SU-DHL-6 (cell line): ENCODE measurements around the gene LRRTM2.

Source experiments
- H2AFZ ChIP-seq: fragments of 200-600 bp; sonication (generic); 2 replicates; pipeline ENCODE4 v1.6.1; 2014; ENCODE audit warnings: low read depth, mild to moderate bottlenecking, moderate library complexity, mixed read lengths, antibody characterized with exemption, low read length; ENCODE audit not compliant: severe bottlenecking
- H3F3A ChIP-seq: fragments of 200-600 bp; shearing (Covaris generic); 2 replicates; pipeline ENCODE4 v1.6.0; 2016; ENCODE audit warnings: antibody characterized with exemption, mild to moderate bottlenecking; ENCODE audit not compliant: insufficient read depth
- H3K27ac ChIP-seq: fragments of 200-600 bp; sonication (generic); 2 replicates; pipeline ENCODE4 v1.5.1; 2016; ENCODE audit warnings: low read depth, mild to moderate bottlenecking, low read length, moderate library complexity, mixed read lengths
- H3K27me3 ChIP-seq: fragments of 200-600 bp; sonication (generic), shearing (Covaris generic); 2 replicates; pipeline ENCODE4 v1.6.0; 2014; ENCODE audit warnings: mild to moderate bottlenecking, low read length
- H3K36me3 ChIP-seq: fragments of 200-600 bp; sonication (generic); 2 replicates; pipeline ENCODE4 v1.6.1; 2014; ENCODE audit warnings: mild to moderate bottlenecking, low read length, mixed read lengths
- H3K4me2 ChIP-seq: fragments of 300-600, 200-600 bp; shearing (Covaris generic), sonication (generic); 2 replicates; pipeline ENCODE4 v1.6.0; 2014; ENCODE audit warnings: low read length, low read depth, mild to moderate bottlenecking; ENCODE audit not compliant: poor library complexity, severe bottlenecking
- H3K4me3 ChIP-seq: fragments of 200-600 bp; sonication (generic); 2 replicates; pipeline ENCODE4 v1.5.1; 2014; ENCODE audit warnings: antibody characterized with exemption, low read length, mild to moderate bottlenecking, mixed read lengths; ENCODE audit not compliant: insufficient read depth, poor library complexity, severe bottlenecking
- H3K79me2 ChIP-seq: fragments of 200-600 bp; sonication (generic); 2 replicates; pipeline ENCODE4 v1.6.1; 2014; ENCODE audit warnings: mild to moderate bottlenecking, low read length, moderate library complexity; ENCODE audit not compliant: insufficient read depth
- H3K9ac ChIP-seq: fragments of 200-600 bp; sonication (generic); 2 replicates; pipeline ENCODE4 v1.7.0; 2014; ENCODE audit warnings: mild to moderate bottlenecking, low read length
- H3K9me2 ChIP-seq: fragments of 200-600 bp; sonication (generic); replicated peaks from 2 replicates; pipeline ENCODE4 v1.6.1; 2014; ENCODE audit warnings: low read length; ENCODE audit not compliant: insufficient read depth
- H3K9me3 ChIP-seq: fragments of 200-600 bp; sonication (generic); 2 replicates; pipeline ENCODE4 v1.6.1; 2014; ENCODE audit warnings: low read length, mixed read lengths; ENCODE audit not compliant: insufficient read depth
- H4K20me1 ChIP-seq: fragments of 200-600 bp; sonication (generic); 2 replicates; pipeline ENCODE4 v1.6.1; 2014; ENCODE audit warnings: low read depth, mild to moderate bottlenecking, antibody characterized with exemption, low read length, moderate library complexity, mixed read lengths
- EZH2phosphoT487 ChIP-seq: fragments of 200-600 bp; sonication (generic), shearing (Covaris generic); conservative IDR thresholded peaks from 2 replicates; pipeline ENCODE4 v1.6.1; 2018; ENCODE audit warnings: mild to moderate bottlenecking, antibody characterized with exemption, low read length, moderate library complexity, mixed read lengths
- TF ChIP-seq, protein P1 (sequence below): fragments of 200-600 bp; sonication (generic); IDR thresholded peaks from one replicate; pipeline ENCODE4 v1.5.1; 2017; ENCODE audit warnings: antibody characterized with exemption, mild to moderate bottlenecking, low read length, moderate library complexity; ENCODE audit not compliant: insufficient read depth, poor library complexity, severe bottlenecking

Gene LRRTM2

DNA sequence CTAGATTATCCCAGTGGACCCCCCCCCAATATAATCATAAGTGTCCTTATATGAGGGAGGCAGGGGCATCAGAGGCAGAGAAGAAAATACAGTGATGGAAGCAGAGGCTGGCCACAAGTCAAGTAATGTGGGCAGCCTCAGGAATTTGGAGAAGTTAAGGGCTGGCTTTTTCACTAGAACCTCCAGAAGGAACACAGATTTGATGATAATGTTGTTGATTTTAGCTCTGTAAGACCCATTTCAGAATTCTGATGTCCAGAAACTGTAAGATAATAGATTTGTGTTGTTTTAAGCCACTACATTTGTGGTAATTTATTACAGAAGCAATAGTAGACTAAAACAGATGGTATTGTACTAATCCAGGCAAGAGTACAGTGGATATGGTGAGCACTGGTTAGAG, 36.3 kb upstream of the LRRTM2 start:
- no peaks in the 10 kb centered on the region for H3K9me3 ChIP-seq
- no peak overlapping the region for H2AFZ ChIP-seq
- no peaks in the 10 kb centered on the region for H3K36me3 ChIP-seq
- H3K4me2 ChIP-seq: no peak overlapping the region
- H3K27ac ChIP-seq: no peak overlapping the region
- H4K20me1 ChIP-seq: no peaks in the 10 kb centered on the region
- H3K79me2 ChIP-seq: no peaks in the 10 kb centered on the region
- no peak overlapping the region for H3K9ac ChIP-seq
- H3K4me3 ChIP-seq: no peak overlapping the region
- no peaks in the 10 kb centered on the region for H3K9me2 ChIP-seq
- H3F3A ChIP-seq: no peaks in the 10 kb centered on the region
- TF ChIP-seq, protein P1, sequence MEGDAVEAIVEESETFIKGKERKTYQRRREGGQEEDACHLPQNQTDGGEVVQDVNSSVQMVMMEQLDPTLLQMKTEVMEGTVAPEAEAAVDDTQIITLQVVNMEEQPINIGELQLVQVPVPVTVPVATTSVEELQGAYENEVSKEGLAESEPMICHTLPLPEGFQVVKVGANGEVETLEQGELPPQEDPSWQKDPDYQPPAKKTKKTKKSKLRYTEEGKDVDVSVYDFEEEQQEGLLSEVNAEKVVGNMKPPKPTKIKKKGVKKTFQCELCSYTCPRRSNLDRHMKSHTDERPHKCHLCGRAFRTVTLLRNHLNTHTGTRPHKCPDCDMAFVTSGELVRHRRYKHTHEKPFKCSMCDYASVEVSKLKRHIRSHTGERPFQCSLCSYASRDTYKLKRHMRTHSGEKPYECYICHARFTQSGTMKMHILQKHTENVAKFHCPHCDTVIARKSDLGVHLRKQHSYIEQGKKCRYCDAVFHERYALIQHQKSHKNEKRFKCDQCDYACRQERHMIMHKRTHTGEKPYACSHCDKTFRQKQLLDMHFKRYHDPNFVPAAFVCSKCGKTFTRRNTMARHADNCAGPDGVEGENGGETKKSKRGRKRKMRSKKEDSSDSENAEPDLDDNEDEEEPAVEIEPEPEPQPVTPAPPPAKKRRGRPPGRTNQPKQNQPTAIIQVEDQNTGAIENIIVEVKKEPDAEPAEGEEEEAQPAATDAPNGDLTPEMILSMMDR: no peak
- no peak for TF ChIP-seq EZH2phosphoT487
- H3K27me3 ChIP-seq: no peaks in the 10 kb centered on the region

DNA sequence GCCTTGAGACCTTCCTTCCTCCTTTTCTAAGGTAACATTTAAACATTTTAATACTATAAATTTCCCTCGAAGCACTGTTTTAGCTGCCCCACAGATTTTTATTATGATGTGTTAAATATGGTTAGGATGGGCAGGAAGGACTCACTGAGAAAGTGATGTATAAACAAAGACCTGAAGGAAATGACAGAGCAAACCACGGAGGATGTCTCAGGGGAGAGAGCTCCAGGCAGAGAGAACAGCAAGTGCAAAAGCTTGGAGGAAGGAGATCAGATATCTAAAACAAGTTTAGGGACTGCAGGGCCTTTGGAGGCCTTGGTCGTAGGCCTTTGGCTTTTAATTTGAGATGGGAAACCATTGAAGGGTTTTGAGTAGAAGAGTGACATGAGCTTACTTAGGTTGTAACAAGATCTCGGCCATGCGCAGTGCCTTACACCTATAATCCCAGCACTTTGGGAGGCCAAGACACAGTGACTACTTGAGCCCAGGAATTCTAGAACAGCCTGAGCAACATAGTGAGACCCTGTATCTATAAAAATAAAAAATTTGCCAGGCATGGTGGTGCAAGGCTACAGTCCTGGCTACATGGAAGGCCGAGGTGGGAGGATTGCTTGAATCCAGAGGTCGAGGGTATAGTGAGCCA, 35.5 kb upstream of the LRRTM2 start:
- H2AFZ ChIP-seq: no peak overlapping the region
- no peaks in the 10 kb centered on the region for H3K9me3 ChIP-seq
- H3F3A ChIP-seq: no peaks in the 10 kb centered on the region
- no peaks in the 10 kb centered on the region for H3K9me2 ChIP-seq
- H3K36me3 ChIP-seq: no peaks in the 10 kb centered on the region
- H4K20me1 ChIP-seq: no peaks in the 10 kb centered on the region
- TF ChIP-seq, protein P1: no peak
- no peak for TF ChIP-seq EZH2phosphoT487
- no peak overlapping the region for H3K27ac ChIP-seq
- H3K27me3 ChIP-seq: no peaks in the 10 kb centered on the region
- H3K79me2 ChIP-seq: no peaks in the 10 kb centered on the region
- no peak overlapping the region for H3K4me3 ChIP-seq
- no peak overlapping the region for H3K9ac ChIP-seq
- H3K4me2 ChIP-seq: no peak overlapping the region

DNA sequence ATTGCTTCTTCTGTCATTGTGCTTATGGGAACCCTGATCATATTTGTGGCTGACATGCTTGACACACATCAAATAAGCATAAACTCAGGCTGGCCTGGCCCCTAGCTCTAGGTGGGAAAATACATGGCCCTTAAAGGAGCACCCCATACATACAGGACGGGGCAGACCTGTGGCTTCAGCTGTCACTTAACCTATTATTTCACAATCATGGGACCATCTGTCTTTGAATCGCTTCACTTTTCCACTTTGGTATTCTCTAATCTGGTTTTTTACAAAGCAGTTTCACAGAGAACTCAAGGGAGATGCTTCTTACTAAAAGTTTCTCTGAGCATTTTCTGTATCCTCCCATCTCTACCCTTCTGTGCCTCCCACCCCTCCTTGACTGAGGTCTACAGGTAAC, 34.6 kb upstream of the LRRTM2 start:
- Histone ChIP-seq H3F3A (no peaks in the 10 kb centered on the region), H2AFZ (no peak overlapping the region), H3K9me2 (no peaks in the 10 kb centered on the region), H3K4me2 (no peak overlapping the region), H4K20me1 (no peaks in the 10 kb centered on the region), H3K4me3 (no peak overlapping the region), H3K79me2 (no peaks in the 10 kb centered on the region), H3K9ac (no peak overlapping the region), H3K27me3 (no peaks in the 10 kb centered on the region), H3K27ac (no peak overlapping the region), H3K36me3 (no peaks in the 10 kb centered on the region), H3K9me3 (no peaks in the 10 kb centered on the region)
- TF ChIP-seq, protein P1: no peak
- TF ChIP-seq EZH2phosphoT487: no peak
